ENCODE measurements around the gene RABAC1. TPM values are rescaled to one million over a fixed set of nuclear protein-coding genes. Genes with fewer than 3 reads are reported as not detected.

The RABAC1 gene
- total RNA-seq, 1 donor = 105 TPM

GRCh38 chr19:41987141-41987860, 28.2 kb upstream of the RABAC1 start:
- TF ChIP-seq CTCF (IDR thresholded peaks at IDR 0.05; ENCODE audit: insufficient read depth, low read depth, low read length) = no peak
- no peak overlapping the region for H3K4me3 ChIP-seq (ENCODE audit: low read depth, low read length)
- no peak for DNase-seq (ENCODE audit: low read depth)

DNA sequence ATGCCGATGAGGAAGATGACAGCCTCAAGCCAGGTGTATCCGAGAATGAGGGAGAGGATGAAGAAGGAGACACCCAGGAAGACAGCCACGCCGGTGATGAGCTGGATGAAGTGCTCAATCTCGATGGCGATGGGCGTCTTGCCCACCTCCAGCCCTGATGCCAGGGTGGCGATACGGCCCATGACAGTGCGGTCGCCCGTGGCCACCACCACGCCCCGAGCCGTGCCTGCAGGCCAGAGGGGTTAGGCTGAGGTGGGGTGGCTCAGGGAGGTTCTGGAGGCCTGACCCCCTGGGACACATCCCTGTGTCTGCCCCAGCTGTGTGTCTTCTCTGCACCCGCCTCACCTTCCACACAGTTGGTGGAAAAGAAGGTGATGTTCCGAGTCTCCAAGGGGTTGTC, 25.8 kb upstream of the RABAC1 start:
- no peak for DNase-seq (ENCODE audit: low read depth)
- H3K4me3 ChIP-seq (ENCODE audit: low read depth, low read length) = no peak overlapping the region
- no peak for TF ChIP-seq CTCF (IDR thresholded peaks at IDR 0.05; ENCODE audit: insufficient read depth, low read depth, low read length)

- no peak for DNase-seq (ENCODE audit: low read depth)
- H3K4me3 ChIP-seq (ENCODE audit: low read depth, low read length) = no peak overlapping the region
- TF ChIP-seq CTCF (IDR thresholded peaks at IDR 0.05; ENCODE audit: insufficient read depth, low read depth, low read length) = no peak
Observed at GRCh38 chr19:41981724-41982123, 22.6 kb upstream of the RABAC1 start.

GRCh38 chr19:41978470-41978869, 19.3 kb upstream of the RABAC1 start:
- no peak for TF ChIP-seq CTCF (IDR thresholded peaks at IDR 0.05; ENCODE audit: insufficient read depth, low read depth, low read length)
- no peak for DNase-seq (ENCODE audit: low read depth)
- H3K4me3 ChIP-seq (ENCODE audit: low read depth, low read length) = no peak overlapping the region

GRCh38 chr19:41977916-41978315, 18.8 kb upstream of the RABAC1 start:
- TF ChIP-seq CTCF (IDR thresholded peaks at IDR 0.05; ENCODE audit: insufficient read depth, low read depth, low read length) = no peak
- DNase-seq (ENCODE audit: low read depth) = no peak
- H3K4me3 ChIP-seq (ENCODE audit: low read depth, low read length) = no peak overlapping the region

GRCh38 chr19:41974652-41975051, 15.5 kb upstream of the RABAC1 start:
- TF ChIP-seq CTCF (IDR thresholded peaks at IDR 0.05; ENCODE audit: insufficient read depth, low read depth, low read length) = no peak
- no peak overlapping the region for H3K4me3 ChIP-seq (ENCODE audit: low read depth, low read length)
- no peak for DNase-seq (ENCODE audit: low read depth)

GRCh38 chr19:41971363-41971762, 12.2 kb upstream of the RABAC1 start:
- H3K4me3 ChIP-seq (ENCODE audit: low read depth, low read length) = no peak overlapping the region
- TF ChIP-seq CTCF (IDR thresholded peaks at IDR 0.05; ENCODE audit: insufficient read depth, low read depth, low read length) = no peak
- no peak for DNase-seq (ENCODE audit: low read depth)
